D721Med (cell line): ENCODE results near the gene SMG9.

Experiments used
- DNase-seq: peaks from one replicate; pipeline ENCODE4 v3.0.0; 2011; ENCODE audit warnings: low spot score; ENCODE audit not compliant: insufficient read length
- FAIRE-seq: peaks from 2 replicates; lab custom pipeline; 2011; peaks lifted over from hg19 to GRCh38; lab: Jason Lieb, UNC
- TF ChIP-seq, protein P1 (sequence below): IDR thresholded peaks from 2 replicates; pipeline ENCODE4 v1.5.1; 2012; ENCODE audit warnings: mild to moderate bottlenecking, control low read depth; ENCODE audit not compliant: insufficient read depth; ENCODE audit errors: missing control alignments

Gene SMG9

GRCh38 chr19:43691755-43692154 is 63.0 kb downstream of the SMG9 start:
- no peak for DNase-seq
- TF ChIP-seq, protein P1, sequence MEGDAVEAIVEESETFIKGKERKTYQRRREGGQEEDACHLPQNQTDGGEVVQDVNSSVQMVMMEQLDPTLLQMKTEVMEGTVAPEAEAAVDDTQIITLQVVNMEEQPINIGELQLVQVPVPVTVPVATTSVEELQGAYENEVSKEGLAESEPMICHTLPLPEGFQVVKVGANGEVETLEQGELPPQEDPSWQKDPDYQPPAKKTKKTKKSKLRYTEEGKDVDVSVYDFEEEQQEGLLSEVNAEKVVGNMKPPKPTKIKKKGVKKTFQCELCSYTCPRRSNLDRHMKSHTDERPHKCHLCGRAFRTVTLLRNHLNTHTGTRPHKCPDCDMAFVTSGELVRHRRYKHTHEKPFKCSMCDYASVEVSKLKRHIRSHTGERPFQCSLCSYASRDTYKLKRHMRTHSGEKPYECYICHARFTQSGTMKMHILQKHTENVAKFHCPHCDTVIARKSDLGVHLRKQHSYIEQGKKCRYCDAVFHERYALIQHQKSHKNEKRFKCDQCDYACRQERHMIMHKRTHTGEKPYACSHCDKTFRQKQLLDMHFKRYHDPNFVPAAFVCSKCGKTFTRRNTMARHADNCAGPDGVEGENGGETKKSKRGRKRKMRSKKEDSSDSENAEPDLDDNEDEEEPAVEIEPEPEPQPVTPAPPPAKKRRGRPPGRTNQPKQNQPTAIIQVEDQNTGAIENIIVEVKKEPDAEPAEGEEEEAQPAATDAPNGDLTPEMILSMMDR = no peak
- FAIRE-seq = no peak

DNA sequence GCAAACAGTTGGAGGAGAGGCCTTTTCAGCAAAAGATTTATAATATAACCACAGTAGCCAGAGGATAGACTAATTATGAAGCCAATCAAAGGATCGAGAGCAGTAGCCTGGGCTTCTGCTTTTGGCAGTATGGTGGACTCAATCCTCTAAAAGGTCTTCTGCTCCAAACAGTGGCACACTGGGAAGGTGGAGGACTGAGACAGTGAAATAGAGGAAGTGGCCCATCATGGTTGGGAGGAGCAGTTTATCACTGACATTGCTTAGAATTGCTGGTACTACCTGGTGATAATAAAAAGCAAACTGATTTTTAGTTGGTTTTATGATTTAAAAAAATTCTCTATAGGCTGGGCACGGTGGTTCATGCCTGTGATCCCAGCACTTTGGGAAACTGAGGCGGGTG is 63.9 kb downstream of the SMG9 start:
- FAIRE-seq = no peak
- no peak for DNase-seq
- TF ChIP-seq, protein P1 = no peak

DNA sequence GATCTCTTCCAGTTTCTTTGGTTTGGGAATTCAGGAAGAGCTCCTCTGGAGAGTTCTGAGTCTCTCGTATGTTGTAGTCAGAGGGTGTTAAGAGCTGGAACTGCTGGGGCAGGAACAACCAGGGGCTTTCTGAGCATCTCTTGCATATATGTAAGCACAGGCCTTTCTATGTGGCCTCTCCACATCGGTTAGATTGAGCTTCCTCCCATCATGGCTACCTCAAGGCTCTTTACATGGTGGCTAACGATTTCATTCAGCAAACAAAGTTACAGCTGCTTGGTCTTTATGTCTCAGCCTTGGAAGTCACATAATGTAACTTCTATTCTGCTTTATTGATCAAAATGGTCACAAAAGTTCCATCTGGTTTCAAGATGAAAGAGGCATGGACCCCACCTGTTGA is 64.3 kb downstream of the SMG9 start:
- DNase-seq = no peak
- FAIRE-seq = no peak
- TF ChIP-seq, protein P1 = no peak

DNA sequence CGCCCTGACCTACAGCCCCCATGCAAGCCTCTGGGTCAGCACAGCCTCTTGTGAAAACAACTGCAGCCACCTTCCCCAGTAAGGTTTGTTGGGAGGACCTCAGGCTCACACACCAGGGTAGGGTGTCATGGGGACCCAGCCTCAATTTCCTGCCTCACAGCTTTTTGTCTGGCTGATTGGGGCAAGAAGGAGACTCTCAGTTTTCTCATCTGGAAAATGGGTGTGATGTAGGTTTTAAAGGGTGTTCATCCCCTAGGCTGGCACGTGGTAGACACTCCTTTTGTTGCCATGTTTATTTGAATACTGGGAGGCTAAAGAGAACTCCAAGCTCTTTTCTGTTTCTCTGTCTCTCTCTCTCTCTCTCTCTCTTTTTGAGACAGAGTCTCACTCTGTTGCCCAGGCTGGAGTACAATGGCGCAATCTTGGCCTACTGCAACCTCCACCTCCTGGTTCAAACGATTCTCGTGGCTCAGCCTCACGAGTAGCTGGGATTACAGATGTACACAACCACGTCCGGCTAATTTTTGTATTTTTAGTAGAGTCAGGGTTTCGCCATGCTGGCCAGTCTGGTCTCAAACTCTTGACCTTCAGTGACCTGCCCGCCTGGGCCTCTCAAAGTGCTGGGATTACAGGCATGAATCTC is 66.6 kb downstream of the SMG9 start:
- no peak for FAIRE-seq
- no peak for DNase-seq
- TF ChIP-seq, protein P1 = no peak

- DNase-seq (no peak), FAIRE-seq (no peak)
- TF ChIP-seq, protein P1 = no peak
Measured at GRCh38 chr19:43687660-43687997, 67.1 kb downstream of the SMG9 start.

DNA sequence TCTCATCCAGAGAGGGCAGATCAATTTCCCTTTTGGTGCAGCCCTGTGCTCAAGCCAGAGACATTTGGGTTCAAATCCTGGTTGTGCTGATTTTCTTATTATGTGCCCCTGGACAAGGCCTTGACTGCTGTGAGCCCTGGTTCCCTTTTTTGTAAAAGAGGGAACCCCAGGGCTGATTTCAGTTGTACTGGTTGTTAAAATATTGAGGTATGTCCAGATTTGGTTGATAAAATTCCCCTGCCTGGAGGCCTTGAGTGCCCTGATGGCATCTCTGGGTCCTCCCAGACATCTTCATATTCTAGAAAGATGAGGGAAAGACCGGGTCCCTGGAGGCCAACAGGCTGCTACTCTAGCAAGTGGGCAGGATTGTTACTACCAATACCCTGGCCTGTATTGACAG is 70.4 kb downstream of the SMG9 start:
- FAIRE-seq = no peak
- TF ChIP-seq, protein P1 = no peak
- no peak for DNase-seq

DNA sequence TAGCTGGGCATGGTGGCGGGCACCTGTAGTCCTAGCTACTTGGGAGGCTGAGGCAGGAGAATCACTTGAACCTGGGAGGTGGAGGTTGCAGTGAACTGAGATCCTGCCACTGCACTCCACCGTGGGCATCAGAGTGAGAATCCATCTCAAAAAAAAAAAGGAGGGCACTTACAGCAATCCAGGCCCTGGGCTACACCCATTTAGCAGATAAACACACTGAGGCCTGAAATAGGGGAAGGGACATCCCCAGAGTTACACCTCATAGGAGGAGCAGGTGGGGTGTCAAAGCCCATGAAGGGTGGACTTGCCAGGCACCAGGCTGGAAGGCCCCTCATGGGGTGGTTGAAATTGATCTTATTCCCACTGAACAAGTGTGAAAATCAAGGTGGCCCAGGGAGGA is 70.9 kb downstream of the SMG9 start:
- DNase-seq = no peak
- TF ChIP-seq, protein P1 = no peak
- FAIRE-seq = no peak
